Lower leg skin (tissue), 4 donors: Measurements from ENCODE around the gene APOL6. TPM values are rescaled to one million over a fixed set of nuclear protein-coding genes. Genes with fewer than 3 reads are reported as not detected.

Experiments used
- DNase-seq, 2 donors: peaks; one replicate each; pipeline ENCODE4 v3.0.0-alpha.2; 2019; ENCODE audit warnings: low spot score in 2 of 2
- H3K4me3 ChIP-seq: fragments of 200-600 bp; sonication (generic); 2 replicates; pipeline ENCODE4 v1.5.1; 2017; ENCODE audit warnings: mild to moderate bottlenecking, low read depth; ENCODE audit not compliant: poor library complexity, severe bottlenecking
- CTCF ChIP-seq, 3 donors: fragments of 450-650 bp; IDR thresholded peaks; one replicate each; pipeline ENCODE4 v1.5.1; 2016; ENCODE audit warnings: antibody characterized with exemption in 3 of 3, mild to moderate bottlenecking in 3 of 3, moderate library complexity in 2 of 3
- POLR2A ChIP-seq, 2 donors: fragments of 450-650 bp; IDR thresholded peaks; one replicate each; pipeline ENCODE4 v1.6.1; 2016 to 2017; ENCODE audit warnings: antibody characterized with exemption in 2 of 2, mild to moderate bottlenecking in 1 of 2, moderate library complexity in 1 of 2
- WGBS, 2 donors: methylation state at CpG; one replicate each; pipeline ENCODE4 v1.1.5; 2018; 5-methylcytosine and 5-hydroxymethylcytosine counted together
- intact Hi-C: fragments of 100-400 bp; cut with DNase I; formaldehyde crosslinking; loops from one replicate; pipeline ENCODE4 v1.15.0; 2023; ENCODE audit warnings: low total_unique reads
- total RNA-seq, 4 donors: library from RNA; depleted of rRNA; stranded (reverse); fragments of >200 nt; gene quantifications; one replicate each; pipeline ENCODE4 v1.1.0, GENCODE V29; 2016

APOL6 gene
- total RNA-seq, 4 donors from 2014 or later = 3.0 to 3.9 (median 3.8) TPM

- no peak overlapping the region for H3K4me3 ChIP-seq
- intact Hi-C loops = no loop called here
- DNase-seq = no peak
- 81 to 93% methylated on average over 2 of the region's 2 CpGs for WGBS, 2 donors
- TF ChIP-seq POLR2A (IDR thresholded peaks at IDR 0.05) = no peak
- no peak for TF ChIP-seq CTCF (IDR thresholded peaks at IDR 0.05)
These were observed 64.4 kb downstream of the APOL6 start for GRCh38 chr22:35712672-35713071.

GRCh38 chr22:35717572-35717971 is 69.3 kb downstream of the APOL6 start, which contains the start of gene APOL5:
Gene APOL5, plus strand, starts transcription at chr22:35717872. Its CDS starts 0 bp downstream, at chr22:35717872.
- no peak within 1 kb of the TSS for H3K4me3 ChIP-seq
- TF ChIP-seq POLR2A (IDR thresholded peaks at IDR 0.05) = no peak
- TF ChIP-seq CTCF (IDR thresholded peaks at IDR 0.05) = no peak
- intact Hi-C loops = no loop called here
- DNase-seq = no peak
- WGBS, 2 donors = 63 to 84% methylated on average over 3 of the region's 3 CpGs

Other genes starting within 250 kb of the APOL6 start
- 10 to 100 TPM; 10.1 to 44.3 (median 20.8) TPM for gene MCM5, start 248.3 kb upstream of the APOL6 start, total RNA-seq
- gene RASD2, start 107.6 kb upstream of the APOL6 start, total RNA-seq = 1 to 10 TPM in 2 of 4 donors, under 1 TPM in 2; 0.27 to 3.2 (median 1.4) TPM
- 10 to 100 TPM in 2 of 4 donors, 1 to 10 TPM in 2; 2.2 to 23.4 (median 9.6) TPM for gene MB, start 31.1 kb upstream of the APOL6 start, total RNA-seq
- not detected for gene APOL5, start 69.4 kb downstream of the APOL6 start, total RNA-seq